Heart left ventricle (tissue), 16 donors: ENCODE measurements around the gene CCDC159. TPM values are rescaled to one million over a fixed set of nuclear protein-coding genes. Genes with fewer than 3 reads are reported as not detected.
A peak's percentile ranks its signal among the peaks of the same experiment; 100 is the strongest.

Source experiments
- ATAC-seq, 4 donors: fragments of 200-7000 bp; cut with Tn5 transposase; one replicate each; pipeline ENCODE4 v1.9.1; 2020 to 2022; ENCODE audit warnings: moderate library complexity in 4 of 4, mild to moderate bottlenecking in 3 of 4, moderate number of reproducible peaks in 1 of 4
- DNase-seq, 5 donors: peaks; one replicate each; pipeline ENCODE4 v3.0.0-alpha.2; 2020
- H3K27ac ChIP-seq, 12 donors: fragments of 200-600 bp; sonication (generic) in 4 of 12; one replicate each; pipeline versions ENCODE4 v1.5.0 to v1.8.0; 2016 to 2022; ENCODE audit warnings: mild to moderate bottlenecking in 2 of 12
- H3K27me3 ChIP-seq, 9 donors: fragments of 200-600 bp; sonication (generic) in 2 of 9; one replicate each; pipeline versions ENCODE4 v1.5.1 to v1.8.0; 2016 to 2022; ENCODE audit warnings: mild to moderate bottlenecking in 3 of 9
- H3K36me3 ChIP-seq, 9 donors: fragments of 200-600 bp; sonication (generic) in 2 of 9; one replicate each; pipeline versions ENCODE4 v1.5.0 to v1.8.0; 2018 to 2022; ENCODE audit warnings: mild to moderate bottlenecking in 2 of 9
- H3K4me1 ChIP-seq, 12 donors: fragments of 200-600 bp; sonication (generic) in 4 of 12; one replicate each; pipeline versions ENCODE4 v1.5.0 to v1.8.0; 2016 to 2022; ENCODE audit warnings: mild to moderate bottlenecking in 3 of 12
- H3K4me3 ChIP-seq, 12 donors: fragments of 200-600 bp; sonication (generic) in 4 of 12; one replicate each; pipeline versions ENCODE4 v1.5.0 to v1.8.0; 2017 to 2022; ENCODE audit warnings: mild to moderate bottlenecking in 9 of 12, moderate library complexity in 4 of 12
- H3K9me3 ChIP-seq, 12 donors: fragments of 200-600 bp; sonication (generic) in 4 of 12; one replicate each; pipeline versions ENCODE4 v1.5.0 to v1.8.0; 2016 to 2022; ENCODE audit warnings: mild to moderate bottlenecking in 1 of 12
- POLR2A ChIP-seq, 2 donors: fragments of 450-650 bp; IDR thresholded peaks; one replicate each; pipeline ENCODE4 v1.6.1; 2017; ENCODE audit warnings: antibody characterized with exemption in 2 of 2, mild to moderate bottlenecking in 2 of 2, moderate library complexity in 2 of 2
- WGBS, 4 donors: extraction: QIAGEN DNeasy Blood & Tissue Kit in 2 of 4; methylation state at CpG; one replicate each; pipeline versions ENCODE4 v1.1.5 to v1.1.7; 2013 to 2018; 5-methylcytosine and 5-hydroxymethylcytosine counted together
- intact Hi-C, 10 donors: fragments of 100-400 bp; cut with DNase I; formaldehyde crosslinking; loops; one replicate each; pipeline versions ENCODE4 v1.11.1 to v1.14.2; 2022
- polyA plus RNA-seq, 2 donors: library from polyadenylated mRNA; stranded (reverse); fragments of 200-250 nt; gene quantifications; one replicate each; pipeline ENCODE4 v1.2.3, GENCODE V29; 2013
- total RNA-seq, 9 donors: library from RNA; depleted of rRNA in 2 of 9; stranded (reverse); fragments of >200 nt in 2 of 9; fragmentation: NEBNext Ultra II Directional in 3 of 9; extraction: Animal tissue kit (Norgen Biotek cat#: 25700) in 3 of 9; gene quantifications; one replicate each; pipeline versions ENCODE4 v1.1.0 to v1.2.4, GENCODE V29; 2016 to 2023
- TF ChIP-seq, protein P1 (sequence below), 12 donors: fragments of 200-600 bp; sonication (generic) in 4 of 12; IDR thresholded peaks; one replicate each; pipeline versions ENCODE4 v1.5.0 to v1.8.0; 2018 to 2022; ENCODE audit warnings: antibody characterized with exemption in 12 of 12, mild to moderate bottlenecking in 5 of 12
- donor health status: ischemic (EF 13 %, LVEDD 7.1; RV severe dilation, severe dysfunction).
- donor health status: healthy with polysubstance abuse.
- donor health status: DM: no; HTN: yes; CAD: no.
- donor health status: DM: no; HTN: no; CAD: no.
- donor health status: ischemic (EF 25% LVEDD 6.9; RV normal size, moderate dysfunction).
- donor health status: ischemic (EF 25% LVEDD 5.7; RV mildly dilated, moderate dysfunction).
- donor health status: healthy.
- donor health status: DM: yes; HTN: yes; CAD: no.
- donor health status: ischemic (EF 35%, LVEDD 5.7; RV mildly dilated, moderate dysfunction).
- donor health status: nonischemic (EF 11% LVEDD 7.7; RV severe dilation, severe dysfunction).
- donor health status: DM: yes; HTN: yes; CAD: no.
- donor health status: PGD.
- donor health status: ischemic (EF 29% LVEDD 5.4; RV normal size, mild dysfunction).
- donor health status: nonischemic (EF 23%, LVEDD 6.1; RV moderate dilation, normal function).

Gene CCDC159
- total and polyA plus RNA-seq, 11 donors = 11.5 to 34.9 (median 21.9) TPM

GRCh38 chr19:11370744-11371143 lies 24.4 kb downstream of the CCDC159 start:
- no peaks in the 10 kb centered on the region for H3K27me3 ChIP-seq
- ATAC-seq = no peak
- WGBS, 4 donors = 91 to 93% (median 92%) methylated on average over 2 of the region's 2 CpGs
- intact Hi-C loops = loop anchor here in 7 of 10 donors (10.0 kb wide), 2 partner anchors 76 to 224 kb away; partner anchors contain the start of genes TSPAN16 (in 6 of the 7) and ZNF627 (in 1 of the 7)
- TF ChIP-seq POLR2A (IDR thresholded peaks at IDR 0.05) = no peak
- TF ChIP-seq, protein P1, sequence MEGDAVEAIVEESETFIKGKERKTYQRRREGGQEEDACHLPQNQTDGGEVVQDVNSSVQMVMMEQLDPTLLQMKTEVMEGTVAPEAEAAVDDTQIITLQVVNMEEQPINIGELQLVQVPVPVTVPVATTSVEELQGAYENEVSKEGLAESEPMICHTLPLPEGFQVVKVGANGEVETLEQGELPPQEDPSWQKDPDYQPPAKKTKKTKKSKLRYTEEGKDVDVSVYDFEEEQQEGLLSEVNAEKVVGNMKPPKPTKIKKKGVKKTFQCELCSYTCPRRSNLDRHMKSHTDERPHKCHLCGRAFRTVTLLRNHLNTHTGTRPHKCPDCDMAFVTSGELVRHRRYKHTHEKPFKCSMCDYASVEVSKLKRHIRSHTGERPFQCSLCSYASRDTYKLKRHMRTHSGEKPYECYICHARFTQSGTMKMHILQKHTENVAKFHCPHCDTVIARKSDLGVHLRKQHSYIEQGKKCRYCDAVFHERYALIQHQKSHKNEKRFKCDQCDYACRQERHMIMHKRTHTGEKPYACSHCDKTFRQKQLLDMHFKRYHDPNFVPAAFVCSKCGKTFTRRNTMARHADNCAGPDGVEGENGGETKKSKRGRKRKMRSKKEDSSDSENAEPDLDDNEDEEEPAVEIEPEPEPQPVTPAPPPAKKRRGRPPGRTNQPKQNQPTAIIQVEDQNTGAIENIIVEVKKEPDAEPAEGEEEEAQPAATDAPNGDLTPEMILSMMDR (IDR thresholded peaks at IDR 0.05) = no peak
- no peak for DNase-seq
- no peaks in the 10 kb centered on the region for H3K9me3 ChIP-seq
- H3K4me1 ChIP-seq = peaks cover 4 to 17% (median 12%) of the 10 kb centered on the region in 12 donors
- H3K36me3 ChIP-seq = peaks cover 0 to 9% (median 0%) of the 10 kb centered on the region in 9 donors
- H3K27ac ChIP-seq = no peak overlapping the region
- no peak overlapping the region for H3K4me3 ChIP-seq

- intact Hi-C loops = loop anchor here in 7 of 10 donors (10.0 kb wide), 2 partner anchors 79 to 221 kb away; partner anchors contain the start of genes TSPAN16 (in 6 of the 7) and ZNF627 (in 1 of the 7)
- no peaks in the 10 kb centered on the region for H3K27me3 ChIP-seq
- no peak overlapping the region for H3K27ac ChIP-seq
- peaks cover 0 to 7% (median 3%) of the 10 kb centered on the region in 9 donors for H3K36me3 ChIP-seq
- H3K9me3 ChIP-seq = no peaks in the 10 kb centered on the region
- H3K4me3 ChIP-seq = no peak overlapping the region
- no peak for ATAC-seq
- H3K4me1 ChIP-seq = peaks cover 7 to 42% (median 21%) of the 10 kb centered on the region in 12 donors
- WGBS, 4 donors = 48 to 55% (median 51%) methylated on average over 10 of the region's 10 CpGs
- DNase-seq = no peak
- no peak for TF ChIP-seq POLR2A (IDR thresholded peaks at IDR 0.05)
- TF ChIP-seq, protein P1 (IDR thresholded peaks at IDR 0.05) = no peak
Measured at GRCh38 chr19:11373166-11373884, 27.0 kb downstream of the CCDC159 start.

- peak overlapping the region; percentile 25 to 90 (median 70) for H3K4me3 ChIP-seq
- intact Hi-C loops = loop anchor here in 7 of 10 donors (1.0 to 10.0 kb wide), 4 partner anchors 28 to 221 kb away; partner anchors contain the start of genes TSPAN16 (in 6 of the 7), ODAD3 (in 3 of the 7), PRKCSH (in 3 of the 7) and CCDC159 (in 1 of the 7)
- peaks cover 7 to 48% (median 21%) of the 10 kb centered on the region in 12 donors for H3K4me1 ChIP-seq
- whole genome bisulfite sequencing, 4 donors = 24 to 43% (median 37%) methylated on average over 11 of the region's 11 CpGs
- no peaks in the 10 kb centered on the region for H3K27me3 ChIP-seq
- H3K36me3 ChIP-seq = peaks cover 0 to 7% (median 5%) of the 10 kb centered on the region in 9 donors
- TF ChIP-seq POLR2A (IDR thresholded peaks at IDR 0.05) = no peak
- TF ChIP-seq, protein P1 (IDR thresholded peaks at IDR 0.05) = no peak
- H3K9me3 ChIP-seq = no peaks in the 10 kb centered on the region
- peak overlapping the region in 10 of 12 donors; percentile 92 to 100 (median 96) for H3K27ac ChIP-seq
- no peak for DNase-seq
- no peak for ATAC-seq
Measured at GRCh38 chr19:11373885-11374432, 27.6 kb downstream of the CCDC159 start.
